ENCODE data around the gene ZEB2. TPM values are rescaled to one million over a fixed set of nuclear protein-coding genes. Genes with fewer than 3 reads are reported as not detected.

The ZEB2 gene
- total and polyA plus RNA-seq, 7 donors = 8.1 to 70.6 (median 51.0) TPM

- Histone ChIP-seq H3K9me3 (no peaks in the 10 kb centered on the region), H3K27ac (peak overlapping the region; percentile 80 to 86 (median 86)), H3K27me3 (peaks cover 19 to 92% (median 43%) of the 10 kb centered on the region in 3 donors), H3K4me3 (peak overlapping the region; percentile 35 to 57 (median 53)), H3K4me1 (peaks cover 0 to 30% (median 20%) of the 10 kb centered on the region in 4 donors), H3K36me3 (no peaks in the 10 kb centered on the region)
- no peak for DNase-seq
- 19 to 33% methylated on average over 8 of the region's 8 CpGs for WGBS, 2 donors
- TF ChIP-seq POLR2A (IDR thresholded peaks at IDR 0.05) = no peak
- TF ChIP-seq, protein P1, sequence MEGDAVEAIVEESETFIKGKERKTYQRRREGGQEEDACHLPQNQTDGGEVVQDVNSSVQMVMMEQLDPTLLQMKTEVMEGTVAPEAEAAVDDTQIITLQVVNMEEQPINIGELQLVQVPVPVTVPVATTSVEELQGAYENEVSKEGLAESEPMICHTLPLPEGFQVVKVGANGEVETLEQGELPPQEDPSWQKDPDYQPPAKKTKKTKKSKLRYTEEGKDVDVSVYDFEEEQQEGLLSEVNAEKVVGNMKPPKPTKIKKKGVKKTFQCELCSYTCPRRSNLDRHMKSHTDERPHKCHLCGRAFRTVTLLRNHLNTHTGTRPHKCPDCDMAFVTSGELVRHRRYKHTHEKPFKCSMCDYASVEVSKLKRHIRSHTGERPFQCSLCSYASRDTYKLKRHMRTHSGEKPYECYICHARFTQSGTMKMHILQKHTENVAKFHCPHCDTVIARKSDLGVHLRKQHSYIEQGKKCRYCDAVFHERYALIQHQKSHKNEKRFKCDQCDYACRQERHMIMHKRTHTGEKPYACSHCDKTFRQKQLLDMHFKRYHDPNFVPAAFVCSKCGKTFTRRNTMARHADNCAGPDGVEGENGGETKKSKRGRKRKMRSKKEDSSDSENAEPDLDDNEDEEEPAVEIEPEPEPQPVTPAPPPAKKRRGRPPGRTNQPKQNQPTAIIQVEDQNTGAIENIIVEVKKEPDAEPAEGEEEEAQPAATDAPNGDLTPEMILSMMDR (IDR thresholded peaks at IDR 0.05) = no peak
- TF ChIP-seq POLR2AphosphoS5 (IDR thresholded peaks at IDR 0.05) = no peak
- no peak for TF ChIP-seq EP300 (IDR thresholded peaks at IDR 0.05)
- intact Hi-C loops (cut with DNase I) = loop anchor here (10.0 kb wide), 1 partner anchor 412 kb away; no protein-coding TSS in a partner anchor
Measured at GRCh38 chr2:144522176-144522896, 2.4 kb upstream of the ZEB2 start.

DNA sequence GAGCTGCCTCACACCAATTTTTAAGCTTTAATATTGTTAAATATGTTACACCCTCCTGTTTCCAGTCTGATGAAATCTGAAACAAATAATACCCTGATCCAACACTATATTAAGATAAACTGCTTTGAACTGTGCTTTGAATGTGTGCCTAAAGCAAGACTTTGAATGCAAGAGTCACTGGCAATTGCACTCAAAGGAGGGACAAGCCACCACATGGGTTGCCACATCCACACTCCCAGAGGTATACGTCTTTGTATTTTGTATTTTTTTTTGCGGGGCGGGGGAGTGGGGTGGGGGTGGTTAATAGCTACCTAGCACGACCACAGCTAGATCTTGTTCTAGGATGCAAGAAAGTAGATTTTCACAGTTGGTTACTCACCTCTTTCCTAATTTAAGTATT lies 1.8 kb upstream of the ZEB2 start:
- intact Hi-C loops (cut with DNase I) = loop anchor here (10.0 kb wide), 1 partner anchor 413 kb away; no protein-coding TSS in a partner anchor
- WGBS, 2 donors = 7 to 16% methylated on average over 4 of the region's 4 CpGs

GRCh38 chr2:144520756-144521487 lies 1.0 kb upstream of the ZEB2 start:
- Histone ChIP-seq H3K27ac (peak overlapping the region; percentile 80 to 86 (median 86)), H3K4me1 (peaks cover 0 to 40% (median 29%) of the 10 kb centered on the region in 4 donors), H3K27me3 (peaks cover 29 to 99% (median 56%) of the 10 kb centered on the region in 3 donors), H3K4me3 (peak overlapping the region; percentile 14 to 75 (median 63)), H3K9me3 (no peaks in the 10 kb centered on the region), H3K36me3 (no peaks in the 10 kb centered on the region)
- intact Hi-C loops (cut with DNase I) = loop anchor here (10.0 kb wide), 1 partner anchor 414 kb away; no protein-coding TSS in a partner anchor
- no peak for DNase-seq
- 15 to 43% methylated on average over 8 of the region's 8 CpGs for WGBS, 2 donors
- TF ChIP-seq POLR2AphosphoS5 (IDR thresholded peaks at IDR 0.05) = peak in 1 of 4 donors; percentile 48
- TF ChIP-seq POLR2A (IDR thresholded peaks at IDR 0.05) = no peak

More for the DNA sequence above, 1.8 kb upstream of the ZEB2 start:
- H3K27ac ChIP-seq = peak overlapping the region; percentile 80 to 86 (median 86)
- peaks cover 24 to 98% (median 48%) of the 10 kb centered on the region in 3 donors for H3K27me3 ChIP-seq
- peaks cover 0 to 33% (median 24%) of the 10 kb centered on the region in 4 donors for H3K4me1 ChIP-seq
- DNase-seq = no peak
- no peaks in the 10 kb centered on the region for H3K9me3 ChIP-seq
- peak overlapping the region in 2 of 4 donors; percentile 61 to 75 for H3K4me3 ChIP-seq
- TF ChIP-seq POLR2A (IDR thresholded peaks at IDR 0.05) = no peak
- TF ChIP-seq, protein P1 (IDR thresholded peaks at IDR 0.05) = no peak
- no peak for TF ChIP-seq EP300 (IDR thresholded peaks at IDR 0.05)
- no peaks in the 10 kb centered on the region for H3K36me3 ChIP-seq

GRCh38 chr2:144519597-144519933 lies 354 bp downstream of the ZEB2 start:
- Histone ChIP-seq H3K4me3 (peak overlapping the region; percentile 56 to 75 (median 63)), H3K27ac (peak overlapping the region; percentile 81 to 86 (median 86)), H3K27me3 (peaks cover 28 to 99% (median 55%) of the 10 kb centered on the region in 3 donors), H3K4me1 (peaks cover 0 to 41% (median 32%) of the 10 kb centered on the region in 4 donors), H3K36me3 (no peaks in the 10 kb centered on the region), H3K9me3 (no peaks in the 10 kb centered on the region)
- 6 to 16% methylated on average over 3 of the region's 3 CpGs for WGBS, 2 donors
- DNase-seq = no peak
- TF ChIP-seq POLR2AphosphoS5 (IDR thresholded peaks at IDR 0.05) (no peak), POLR2A (IDR thresholded peaks at IDR 0.05) (no peak), EP300 (IDR thresholded peaks at IDR 0.05) (no peak)
- TF ChIP-seq, protein P1 (IDR thresholded peaks at IDR 0.05) = no peak
- intact Hi-C loops (cut with DNase I) = loop anchor here (5.0 kb wide), 1 partner anchor 187 kb away; a partner anchor contains a TSS

Measured in sigmoid colon (tissue), 7 donors.